ENCODE results near the gene MIER2.

The MIER2 gene

GRCh38 chr19:335486-336066 is 9.0 kb downstream of the MIER2 start:
- Histone ChIP-seq H3K27ac (ENCODE audit: extremely low read depth, low read depth, low read length) (no peak overlapping the region), H3K9me3 (ENCODE audit: control insufficient read depth, insufficient read depth, low read depth, low read length) (no peaks in the 10 kb centered on the region), H3K36me3 (ENCODE audit: control insufficient read depth in 2 of 2, insufficient read depth in 1 of 2, low read length in 2 of 2) (peaks cover 9 to 43% of the 10 kb centered on the region in 2 experiments; a peak in 2 of 3 replicates), H3K4me1 (ENCODE audit: control insufficient read depth, insufficient read depth, low read length) (no peaks in the 10 kb centered on the region), H3K4me3 (ENCODE audit: low read depth, low read length) (no peak overlapping the region)
- TF ChIP-seq KLF10 (tag by site-specific recombination; IDR thresholded peaks at IDR 0.05) (no peak), ZNF416 (tag by site-specific recombination; IDR thresholded peaks at IDR 0.05) (no peak), ZNF707 (tag by site-specific recombination; IDR thresholded peaks at IDR 0.05) (no peak), WT1 (tag by site-specific recombination; IDR thresholded peaks at IDR 0.05) (no peak), ZNF324 (tag by site-specific recombination; IDR thresholded peaks at IDR 0.05) (no peak), ZFP3 (tag by site-specific recombination; IDR thresholded peaks at IDR 0.05; ENCODE audit: low read depth) (no peak), ZNF133 (tag by site-specific recombination; IDR thresholded peaks at IDR 0.05) (no peak), ZNF426 (tag by site-specific recombination; IDR thresholded peaks at IDR 0.05) (no peak), ZFP69B (tag by site-specific recombination; IDR thresholded peaks at IDR 0.05) (no peak), CTCF (tag by site-specific recombination; IDR thresholded peaks at IDR 0.05) (no peak), ZSCAN23 (tag by site-specific recombination; IDR thresholded peaks at IDR 0.05) (no peak), ZNF169 (tag by site-specific recombination; IDR thresholded peaks at IDR 0.05) (no peak), ZNF350 (tag by site-specific recombination; IDR thresholded peaks at IDR 0.05) (no peak), ZNF791 (tag by site-specific recombination; IDR thresholded peaks at IDR 0.05) (no peak), BCL11A (tag by site-specific recombination; IDR thresholded peaks at IDR 0.05; ENCODE audit: low read depth) (no peak), ZNF623 (tag by site-specific recombination; IDR thresholded peaks at IDR 0.05) (no peak), ZBTB20 (tag by site-specific recombination; IDR thresholded peaks at IDR 0.05) (no peak), ZNF530 (tag by site-specific recombination; IDR thresholded peaks at IDR 0.05; ENCODE audit: low read depth) (no peak)
- CTCF ChIA-PET: no interaction called here
- POLR2A ChIA-PET: no interaction called here

GRCh38 chr19:335072-335471 is 9.5 kb downstream of the MIER2 start:
- ChIA-PET POLR2A (no interaction called here), CTCF (no interaction called here)
- Histone ChIP-seq H3K9me3 (ENCODE audit: control insufficient read depth, insufficient read depth, low read depth, low read length) (no peaks in the 10 kb centered on the region), H3K4me3 (ENCODE audit: low read depth, low read length) (no peak overlapping the region), H3K27ac (ENCODE audit: extremely low read depth, low read depth, low read length) (no peak overlapping the region), H3K36me3 (ENCODE audit: control insufficient read depth in 2 of 2, insufficient read depth in 1 of 2, low read length in 2 of 2) (peaks cover 13 to 43% of the 10 kb centered on the region in 2 experiments; a peak in 2 of 3 replicates), H3K4me1 (ENCODE audit: control insufficient read depth, insufficient read depth, low read length) (no peaks in the 10 kb centered on the region)
- TF ChIP-seq HOXD13 (CRISPR knock-in tag; IDR thresholded peaks at IDR 0.05; ENCODE audit: borderline replicate concordance): no peak
- TF ChIP-seq ZNF529 (tag by site-specific recombination; IDR thresholded peaks at IDR 0.05; ENCODE audit: insufficient replicate concordance): no peak
- no peak for TF ChIP-seq ZNF155 (tag by site-specific recombination; IDR thresholded peaks at IDR 0.05)
- no peak for TF ChIP-seq ZNF221 (tag by site-specific recombination; IDR thresholded peaks at IDR 0.05; ENCODE audit: borderline replicate concordance)
- TF ChIP-seq ZNF623 (tag by site-specific recombination; IDR thresholded peaks at IDR 0.05): no peak
- no peak for TF ChIP-seq ZNF513 (tag by site-specific recombination; IDR thresholded peaks at IDR 0.05)
- TF ChIP-seq SALL2 (tag by site-specific recombination; IDR thresholded peaks at IDR 0.05; ENCODE audit: borderline replicate concordance): no peak

Data from HEK293 (cell line).